Measurements from ENCODE around the gene OTOP1.
"Not testable (repeated sequence)": the region's sequence is repeated elsewhere in the genome, so short reads cannot be mapped to it uniquely, and the experiment has no call there.

The OTOP1 gene

GRCh38 chr4:4227510-4228355 is 1.0 kb upstream of the OTOP1 start:
- DNase-seq (ENCODE audit: low read depth in 2 of 2), result no peak

- DNase-seq (ENCODE audit: low read depth in 2 of 2), result no peak
Measured at GRCh38 chr4:4225915-4226605, 669 bp downstream of the OTOP1 start.

- DNase-seq (ENCODE audit: low read depth in 2 of 2), result no peak
Measured at GRCh38 chr4:4217113-4217512, 9.6 kb downstream of the OTOP1 start.

- DNase-seq (ENCODE audit: low read depth in 2 of 2), result no peak
Measured at GRCh38 chr4:4216648-4217047, 10.1 kb downstream of the OTOP1 start.

- not testable (repeated sequence) for DNase-seq (ENCODE audit: low read depth in 2 of 2)
Measured at GRCh38 chr4:4213674-4214073, 13.1 kb downstream of the OTOP1 start.

GRCh38 chr4:4206204-4206603 is 20.5 kb downstream of the OTOP1 start:
- DNase-seq (ENCODE audit: low read depth in 2 of 2), result no peak

- no peak for DNase-seq (ENCODE audit: low read depth in 2 of 2)
Measured at GRCh38 chr4:4204401-4204745, 22.4 kb downstream of the OTOP1 start.

GRCh38 chr4:4203688-4204400 is 22.9 kb downstream of the OTOP1 start:
- DNase-seq (ENCODE audit: low read depth in 2 of 2), result no peak

- no peak for DNase-seq (ENCODE audit: low read depth in 2 of 2)
Measured at GRCh38 chr4:4202510-4202909, 24.2 kb downstream of the OTOP1 start.

GRCh38 chr4:4200624-4201023 is 26.1 kb downstream of the OTOP1 start:
- no peak for DNase-seq (ENCODE audit: low read depth in 2 of 2)

GRCh38 chr4:4195354-4195753 is 31.4 kb downstream of the OTOP1 start:
- DNase-seq (ENCODE audit: low read depth in 2 of 2), result no peak

GRCh38 chr4:4188557-4188956 is 38.2 kb downstream of the OTOP1 start:
- not testable (repeated sequence) for DNase-seq (ENCODE audit: low read depth in 2 of 2)

- DNase-seq (ENCODE audit: low read depth in 2 of 2), result no peak
Measured at GRCh38 chr4:4185528-4185927, 41.2 kb downstream of the OTOP1 start.

GRCh38 chr4:4182835-4183568 is 43.7 kb downstream of the OTOP1 start:
- peak in 1 of 2 donors; percentile 6 for DNase-seq (ENCODE audit: low read depth in 2 of 2)

- DNase-seq (ENCODE audit: low read depth in 2 of 2), result no peak
Measured at GRCh38 chr4:4170596-4171150, 56.1 kb downstream of the OTOP1 start.

GRCh38 chr4:4167981-4168780 is 58.5 kb downstream of the OTOP1 start:
- DNase-seq (ENCODE audit: low read depth in 2 of 2), result not testable (repeated sequence)

- DNase-seq (ENCODE audit: low read depth in 2 of 2), result not testable (repeated sequence)
Measured at GRCh38 chr4:4166986-4167385, 59.7 kb downstream of the OTOP1 start.

- not testable (repeated sequence) for DNase-seq (ENCODE audit: low read depth in 2 of 2)
Measured at GRCh38 chr4:4165701-4166392, 60.9 kb downstream of the OTOP1 start.

- not testable (repeated sequence) for DNase-seq (ENCODE audit: low read depth in 2 of 2)
Measured at GRCh38 chr4:4164532-4165173, 62.1 kb downstream of the OTOP1 start.

- not testable (repeated sequence) for DNase-seq (ENCODE audit: low read depth in 2 of 2)
Measured at GRCh38 chr4:4162186-4162585, 64.5 kb downstream of the OTOP1 start.

Measured in stimulated activated CD8-positive, alpha-beta memory T cell treated with anti-CD3 and anti-CD28 coated beads, Interleukin-15, amount 100 ng/mL, for 48 hours (primary cell).